H4 (cell line): ENCODE data around the gene RRAS. TPM values are rescaled to one million over a fixed set of nuclear protein-coding genes. Genes with fewer than 3 reads are reported as not detected.
"Not testable (repeated sequence)": the region's sequence is repeated elsewhere in the genome, so short reads cannot be mapped to it uniquely, and the experiment has no call there.

Experiments used
- DNase-seq: peaks from one replicate; pipeline ENCODE4 v3.0.0-alpha.2; 2015; ENCODE audit warnings: low spot score
- total RNA-seq: library from RNA; depleted of rRNA; stranded (reverse); fragments of >200 nt; shearing (Covaris generic); gene quantifications from 2 replicates; pipeline ENCODE4 v1.2.3, GENCODE V29; 2014

The RRAS gene
- total RNA-seq, 1 experiment from 2014 or later = 22.7 TPM

- no peak for DNase-seq
Observed at GRCh38 chr19:49632576-49632975, 7.4 kb downstream of the RRAS start.

GRCh38 chr19:49631610-49632192 lies 8.2 kb downstream of the RRAS start:
- no peak for DNase-seq

- no peak for DNase-seq
Observed at GRCh38 chr19:49631014-49631588, 8.8 kb downstream of the RRAS start.

GRCh38 chr19:49629659-49630058 lies 10.3 kb downstream of the RRAS start:
- DNase-seq = no peak

- DNase-seq = no peak
Observed at GRCh38 chr19:49626226-49626625, 13.7 kb downstream of the RRAS start.

- DNase-seq = no peak
Observed at GRCh38 chr19:49624967-49625910, 14.7 kb downstream of the RRAS start.

- not testable (repeated sequence) for DNase-seq
Observed at GRCh38 chr19:49617860-49618259, 22.1 kb downstream of the RRAS start.

GRCh38 chr19:49616945-49617344 lies 23.0 kb downstream of the RRAS start:
- DNase-seq = no peak

- no peak for DNase-seq
Observed at GRCh38 chr19:49616532-49616931, 23.4 kb downstream of the RRAS start.

GRCh38 chr19:49615861-49616260 lies 24.1 kb downstream of the RRAS start:
- DNase-seq = no peak

GRCh38 chr19:49614096-49614833 lies 25.7 kb downstream of the RRAS start:
- DNase-seq = peak; percentile 73

- no peak for DNase-seq
Observed at GRCh38 chr19:49613374-49613773, 26.6 kb downstream of the RRAS start.

- no peak for DNase-seq
Observed at GRCh38 chr19:49609499-49610092, 30.3 kb downstream of the RRAS start.

GRCh38 chr19:49605605-49606004 lies 34.3 kb downstream of the RRAS start:
- DNase-seq = no peak

- no peak for DNase-seq
Observed at GRCh38 chr19:49602806-49603205, 37.1 kb downstream of the RRAS start.

- DNase-seq = no peak
Observed at GRCh38 chr19:49601482-49602038, 38.4 kb downstream of the RRAS start.

- DNase-seq = no peak
Observed at GRCh38 chr19:49599378-49600295, 40.3 kb downstream of the RRAS start.

- no peak for DNase-seq
Observed at GRCh38 chr19:49597703-49597974, 42.3 kb downstream of the RRAS start.

GRCh38 chr19:49596954-49597702 lies 42.8 kb downstream of the RRAS start:
- DNase-seq = no peak

GRCh38 chr19:49596407-49596806 lies 43.5 kb downstream of the RRAS start:
- DNase-seq = no peak
